Bone marrow (tissue), 2 donors: ENCODE measurements around the gene PTPRN2.
"Not testable (repeated sequence)": the region's sequence is repeated elsewhere in the genome, so short reads cannot be mapped to it uniquely, and the experiment has no call there.

Experiments
- DNase-seq, 2 donors: peaks; one replicate each; lab custom pipeline; 2025; lab: John Stamatoyannopoulos, UW

Gene PTPRN2

DNA sequence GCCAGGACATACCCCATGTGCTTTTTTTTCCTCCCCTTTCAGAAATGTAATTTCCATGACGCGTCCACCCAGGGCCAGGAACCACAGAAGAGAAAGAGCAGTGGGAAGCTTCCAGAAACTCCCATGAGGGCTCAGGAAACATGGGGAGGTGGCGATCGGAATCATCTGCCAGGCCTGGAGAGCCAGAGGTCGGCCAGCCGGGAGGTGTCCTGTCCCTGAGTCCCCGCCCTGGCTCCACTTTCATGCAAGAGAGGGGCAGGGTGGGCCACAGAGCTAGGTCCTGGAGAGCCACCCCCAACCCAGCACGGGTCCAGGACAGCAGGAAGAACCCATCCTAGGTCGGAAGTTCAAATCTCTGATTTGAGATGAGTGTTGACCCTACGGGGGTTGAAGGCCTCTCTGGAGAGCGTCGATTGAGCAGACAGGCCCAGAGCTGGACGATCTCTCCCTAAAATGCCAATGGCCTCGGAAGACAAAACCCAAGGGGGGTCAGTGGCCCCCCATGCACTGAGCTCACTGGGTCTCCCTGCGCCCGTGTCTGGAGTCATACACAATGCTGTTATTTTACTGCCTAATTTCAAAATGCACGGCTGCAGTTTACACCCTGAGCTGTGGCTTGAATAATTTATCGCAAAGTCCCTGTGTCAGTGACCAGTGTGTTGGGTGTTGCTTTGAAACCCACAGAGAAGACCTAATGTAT, 594.1 kb downstream of the PTPRN2 start:
- no peak for DNase-seq

DNA sequence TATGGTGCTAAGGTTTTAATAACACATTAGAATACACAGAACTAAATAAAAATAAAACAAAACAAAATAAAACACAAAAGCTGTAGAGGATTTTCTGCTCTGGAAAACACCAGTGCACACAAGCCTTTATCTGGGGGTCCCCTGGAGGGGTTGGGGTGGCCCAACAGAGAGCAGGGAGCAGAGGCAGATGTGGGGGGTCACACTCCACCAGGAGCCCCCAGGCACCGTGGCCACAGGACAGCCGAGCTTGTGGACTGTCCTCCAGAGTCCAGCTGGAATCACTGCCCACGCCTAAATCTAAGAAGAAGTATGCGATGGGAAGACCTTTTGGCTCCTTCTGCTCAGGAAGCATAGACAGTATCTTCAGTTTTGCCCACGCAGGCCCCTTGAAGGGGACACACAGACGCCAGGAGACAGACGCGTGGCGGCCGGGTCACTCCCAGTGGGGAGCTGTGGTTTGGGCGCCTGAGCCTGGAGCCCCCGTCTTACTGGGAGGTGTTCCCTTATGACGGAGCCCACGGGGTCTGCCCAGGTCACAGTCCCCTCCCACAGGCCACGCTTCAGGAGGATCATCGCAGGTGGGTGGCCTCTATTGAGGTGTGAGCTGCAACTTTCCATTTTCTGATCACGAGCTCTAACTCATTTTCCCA, 595.0 kb downstream of the PTPRN2 start:
- no peak for DNase-seq

DNA sequence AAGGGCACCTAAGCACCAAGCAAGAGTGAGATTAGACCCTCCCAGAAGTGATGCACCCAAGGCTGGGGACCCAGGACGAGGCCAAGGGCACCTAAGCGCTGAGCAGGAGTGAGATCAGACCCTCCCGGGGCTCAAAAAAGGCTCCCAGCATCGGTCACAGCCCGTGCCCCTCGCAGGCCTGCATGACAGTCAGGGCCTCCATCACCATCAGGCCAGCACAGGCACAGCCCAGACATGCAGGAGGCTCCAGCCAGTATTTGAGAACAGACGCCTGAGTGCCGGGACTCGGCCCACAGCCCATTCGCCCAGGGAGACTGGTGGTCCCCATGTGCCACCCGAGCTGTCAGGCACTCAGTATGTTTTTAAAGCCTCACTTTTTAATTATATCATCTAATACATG, 595.9 kb downstream of the PTPRN2 start:
- no peak for DNase-seq

DNA sequence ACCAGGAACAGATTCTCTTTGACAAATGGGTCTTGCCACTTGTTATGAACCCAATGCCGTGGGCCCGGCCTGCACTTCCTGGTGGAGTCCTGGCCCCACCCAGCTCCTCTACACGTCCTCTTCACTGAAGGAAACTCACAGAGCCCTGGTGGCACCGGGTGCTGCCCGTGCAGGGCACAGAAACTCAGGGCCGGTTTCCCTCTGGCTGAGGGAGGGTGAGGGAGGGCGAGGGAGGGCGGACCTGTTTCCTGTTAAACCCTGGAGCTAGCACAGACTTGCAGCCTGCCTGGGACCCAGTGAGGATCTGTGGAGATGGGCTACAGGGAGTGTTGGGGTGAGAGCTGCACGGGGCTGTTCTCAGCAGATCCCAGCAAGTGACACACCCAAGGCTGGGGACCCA, 596.3 kb downstream of the PTPRN2 start:
- DNase-seq: no peak

DNA sequence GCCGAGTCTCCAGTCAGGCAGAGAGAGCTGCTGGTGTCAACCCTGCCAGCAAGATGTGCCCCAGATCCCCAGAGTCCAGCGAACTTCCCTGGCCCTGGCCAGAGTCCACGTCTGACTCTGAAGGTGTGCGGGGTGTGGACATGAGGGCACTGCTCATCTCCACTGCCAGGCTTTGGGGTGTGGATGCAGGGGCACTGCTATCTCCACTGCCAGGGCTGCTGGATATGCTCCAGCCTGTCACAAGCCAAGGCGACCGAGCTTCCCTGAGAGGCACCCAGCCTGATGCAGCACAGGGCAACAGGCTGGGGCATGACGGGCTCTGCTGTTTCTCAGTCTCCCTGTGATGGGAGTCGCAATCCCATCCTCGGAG, 596.8 kb downstream of the PTPRN2 start:
- no peak for DNase-seq

DNA sequence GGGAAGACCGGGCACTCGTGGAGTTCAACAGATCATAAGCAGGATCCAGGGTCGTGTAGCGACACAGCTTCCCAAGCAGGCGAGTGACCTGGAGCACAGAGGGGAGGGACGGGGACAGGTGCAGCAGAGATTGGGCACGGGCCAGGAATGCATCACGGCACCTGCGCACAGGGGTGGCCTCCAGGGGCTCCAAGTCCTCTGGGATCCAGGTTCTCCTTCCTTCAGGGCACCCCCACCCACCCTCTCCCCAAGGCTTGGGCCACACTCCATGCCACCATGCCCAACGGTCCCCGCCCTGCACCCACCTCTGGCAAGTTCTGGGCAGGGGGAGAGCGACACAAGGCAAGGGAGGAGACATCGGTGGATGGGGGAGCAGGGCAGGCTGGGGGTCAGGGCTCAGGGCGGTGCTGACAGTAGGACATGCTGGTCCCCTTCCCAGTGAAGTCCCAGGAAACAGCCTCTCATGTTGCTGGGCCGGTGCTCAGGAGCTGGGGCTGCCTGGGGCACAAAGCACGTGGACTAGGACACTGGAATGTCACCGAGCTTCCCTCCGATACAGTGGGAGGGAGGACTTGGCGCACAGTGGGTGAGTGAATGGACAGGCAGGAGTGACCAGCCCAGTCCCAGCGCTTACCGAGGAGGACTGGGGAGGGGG, 597.3 kb downstream of the PTPRN2 start:
- no peak for DNase-seq

DNA sequence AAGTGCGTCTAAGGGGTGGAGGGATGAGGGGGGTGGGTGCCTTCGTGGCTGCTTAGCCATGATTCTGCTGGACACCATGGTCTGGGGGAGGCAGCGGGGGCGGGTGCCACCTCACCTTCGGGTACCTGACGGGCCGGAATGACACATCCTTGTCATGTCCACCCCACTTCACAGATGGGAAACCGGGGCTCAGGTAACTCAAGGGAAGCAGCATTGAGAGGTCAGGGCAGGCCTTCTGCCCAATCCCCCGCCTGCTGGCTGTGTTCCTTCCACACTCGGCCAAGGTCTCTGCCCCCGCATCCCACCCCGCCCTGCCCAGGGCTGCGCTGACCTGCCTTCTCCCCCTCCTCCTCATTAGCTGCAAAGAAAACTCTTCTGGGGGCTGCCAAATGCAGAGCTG, 598.0 kb downstream of the PTPRN2 start:
- DNase-seq: no peak

DNA sequence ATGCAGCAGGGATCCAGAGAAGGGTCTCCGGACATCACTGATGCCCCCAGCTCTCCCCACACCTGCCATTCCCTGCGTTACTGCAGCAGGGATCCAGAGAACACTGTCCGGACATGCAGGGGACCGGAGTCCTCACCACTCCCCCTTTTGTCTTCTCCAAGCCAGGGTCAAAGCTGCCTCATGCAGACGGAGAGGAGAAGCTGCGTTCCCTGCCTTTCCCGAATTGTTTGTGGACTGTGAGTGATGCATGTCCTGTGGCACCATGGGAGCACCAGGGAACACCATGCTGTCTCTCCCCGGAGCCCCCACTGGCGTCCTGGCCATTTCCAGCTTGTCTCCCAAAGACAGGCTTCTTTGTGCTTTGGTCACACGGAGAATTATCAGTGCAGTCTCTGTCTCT, 599.7 kb downstream of the PTPRN2 start:
- no peak for DNase-seq

DNA sequence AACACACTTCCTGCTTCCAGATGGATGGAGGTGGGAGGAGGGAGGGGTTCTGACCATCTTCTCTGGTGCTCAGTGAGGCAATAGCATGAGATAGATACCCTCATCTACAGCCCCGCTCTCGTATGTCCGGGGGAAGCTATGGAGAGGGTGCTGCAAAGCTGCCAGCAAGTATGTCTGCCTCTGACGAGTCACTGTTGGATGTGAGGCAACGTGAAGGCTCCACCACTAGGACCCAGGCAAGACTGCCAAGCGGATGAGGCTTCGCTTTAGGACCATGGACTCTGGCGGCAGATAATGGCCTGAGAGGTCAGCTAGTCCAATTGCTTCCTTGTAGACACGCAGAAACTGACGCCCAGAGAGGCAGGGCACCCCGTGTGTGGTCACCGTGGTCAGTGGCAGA, 601.6 kb downstream of the PTPRN2 start:
- DNase-seq: no peak

DNA sequence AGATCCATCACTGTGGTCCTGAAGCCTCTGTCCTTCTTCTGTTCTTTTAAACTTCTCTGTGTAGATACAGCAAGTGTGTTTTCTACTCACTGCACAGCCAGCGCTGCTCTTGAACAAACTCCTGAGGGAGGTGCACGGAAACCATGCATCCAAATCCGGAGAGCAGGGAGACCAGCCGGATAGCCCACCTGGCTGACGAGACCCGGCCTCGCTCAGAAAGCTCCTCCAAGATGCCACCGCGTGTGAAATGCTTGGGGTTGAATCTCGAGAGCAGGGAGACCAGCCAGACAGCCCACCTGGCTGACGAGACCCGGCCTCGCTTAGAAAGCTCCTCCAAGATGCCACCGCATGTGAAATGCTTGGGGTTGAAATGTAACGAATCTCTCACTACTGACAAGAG, 602.0 kb downstream of the PTPRN2 start:
- DNase-seq: no peak

DNA sequence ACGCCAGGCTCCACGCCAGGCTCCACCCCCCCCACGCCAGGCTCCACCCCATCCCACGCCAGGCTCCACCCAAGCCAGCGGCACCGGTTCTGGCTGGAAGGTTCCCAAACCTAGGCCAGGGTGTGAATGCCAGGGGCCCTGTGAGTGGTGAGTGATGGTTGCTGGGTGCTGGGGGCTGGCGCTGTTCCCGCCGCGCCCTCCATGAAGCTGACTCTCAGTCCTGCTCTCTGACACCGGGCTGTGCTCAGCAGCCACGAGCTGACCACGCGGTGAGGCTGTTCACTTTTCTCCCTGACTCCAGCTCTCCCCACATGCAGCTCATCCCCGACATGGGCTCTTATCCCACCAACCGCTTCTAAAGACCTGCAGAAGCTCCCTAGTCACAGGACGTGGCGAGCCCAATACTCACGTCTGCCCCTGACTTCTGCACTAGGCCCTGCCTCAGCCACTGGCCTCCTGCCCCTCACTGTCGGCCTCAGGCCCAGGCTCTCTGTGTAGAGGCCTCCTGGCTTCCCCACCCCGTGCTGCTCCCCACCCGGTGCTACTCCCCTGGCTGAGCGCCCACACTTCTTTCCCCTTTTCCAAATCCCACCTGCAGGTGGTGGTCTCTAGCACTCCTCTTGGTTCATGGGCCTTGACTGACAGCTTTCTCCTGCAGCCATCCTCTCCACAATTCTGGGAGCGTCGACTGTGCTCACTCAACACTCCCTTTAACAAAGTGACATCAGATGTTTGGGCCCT, 603.0 kb downstream of the PTPRN2 start:
- no peak for DNase-seq

DNA sequence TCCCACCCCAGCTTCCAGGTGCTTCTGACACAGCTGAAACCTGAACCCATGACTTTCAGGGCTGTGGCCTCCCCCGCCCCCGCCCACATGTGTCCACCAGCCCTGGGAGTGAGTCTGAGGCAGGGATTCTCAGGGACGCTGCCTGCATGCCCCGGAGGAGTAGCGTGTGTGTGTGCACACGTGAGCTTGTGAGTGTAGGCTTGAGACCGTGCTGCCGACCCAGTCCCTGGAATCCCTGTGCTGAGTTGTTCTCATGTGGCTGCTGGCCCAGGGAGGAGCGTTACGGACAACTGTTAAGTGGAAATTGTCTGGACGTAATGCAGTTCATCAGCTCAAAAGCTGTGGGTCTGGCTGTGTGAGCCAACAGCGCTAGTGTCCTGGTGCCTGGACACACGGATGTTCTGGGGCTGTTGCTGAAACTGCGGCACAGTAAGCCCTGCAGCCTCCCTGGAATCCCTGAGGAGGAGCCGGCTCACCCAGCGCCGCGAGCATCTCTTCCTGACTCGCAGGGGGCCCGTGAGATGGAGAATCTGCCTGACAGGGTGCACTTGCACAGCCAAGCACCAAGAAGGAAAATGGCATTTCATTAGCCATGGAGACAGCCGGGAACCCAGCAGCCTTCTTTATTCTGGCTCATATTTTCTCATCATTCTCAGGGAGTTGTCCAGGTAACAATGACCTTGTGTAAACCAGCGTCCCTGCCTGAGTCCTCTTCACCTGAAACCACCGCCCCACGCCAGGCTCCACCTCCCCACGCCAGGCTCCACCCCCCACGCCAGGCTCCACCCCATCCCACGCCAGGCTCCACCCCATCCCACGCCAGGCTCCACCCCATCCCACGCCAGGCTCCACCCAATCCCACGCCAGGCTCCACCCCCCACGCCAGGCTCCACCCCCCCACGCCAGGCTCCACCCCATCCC, 603.9 kb downstream of the PTPRN2 start:
- no peak for DNase-seq

DNA sequence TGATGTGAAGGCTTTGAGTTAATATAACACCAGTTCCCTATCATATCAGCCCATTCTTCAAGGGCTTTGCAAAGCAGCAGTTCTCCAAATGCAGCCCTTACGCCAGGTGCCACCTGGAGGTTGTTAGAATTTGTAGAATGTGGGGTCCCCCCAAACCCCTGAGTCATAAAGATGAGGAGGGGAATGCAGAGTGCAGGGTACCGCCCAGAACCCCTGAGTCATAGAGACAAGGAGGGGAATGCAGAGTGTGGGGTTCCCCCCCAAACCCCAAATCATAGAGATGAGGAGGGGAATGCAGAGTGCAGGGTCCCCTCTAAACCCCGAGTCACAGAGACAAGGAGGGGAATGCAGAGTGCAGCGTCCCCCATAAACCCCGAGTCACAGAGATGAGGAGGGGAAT, 605.8 kb downstream of the PTPRN2 start:
- DNase-seq: no peak

DNA sequence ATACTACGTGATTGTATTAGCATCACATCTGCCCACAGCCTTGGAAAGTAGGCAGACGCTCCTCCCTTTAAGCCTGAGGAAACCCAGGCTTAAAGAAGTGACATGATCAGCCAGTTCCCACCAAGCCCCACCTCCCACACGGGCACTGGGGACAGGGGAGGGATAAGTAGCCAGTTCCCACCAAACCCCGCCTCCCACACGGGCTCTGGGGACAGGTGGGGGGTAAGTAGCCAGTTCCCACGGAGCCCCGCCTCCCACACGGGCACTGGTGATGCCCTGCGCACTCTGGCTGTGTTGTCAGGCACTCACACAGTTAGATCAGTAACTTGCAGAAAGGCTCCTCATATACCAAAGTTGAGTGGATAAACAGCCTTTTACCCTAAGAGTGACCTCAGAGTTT, 606.8 kb downstream of the PTPRN2 start:
- DNase-seq: no peak

DNA sequence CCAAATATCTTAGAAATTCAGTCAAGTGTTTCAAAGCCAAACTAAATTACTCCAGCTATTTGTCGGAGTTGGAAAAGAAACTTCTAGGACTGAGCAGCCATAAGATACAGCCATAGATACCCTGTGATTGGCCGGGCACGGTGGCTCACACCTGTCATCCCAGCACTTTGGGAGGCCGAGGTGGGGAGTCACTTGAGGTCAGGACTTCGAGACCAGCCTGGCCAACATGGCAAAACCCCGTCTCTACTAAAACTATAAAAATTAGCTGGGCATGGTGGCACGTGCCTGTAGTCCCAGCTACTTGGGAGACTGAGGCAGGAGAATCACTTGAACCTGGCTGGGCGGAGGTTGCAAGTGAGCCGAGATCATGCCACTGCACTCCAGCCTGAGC, 607.3 kb downstream of the PTPRN2 start:
- DNase-seq: not testable (repeated sequence)

DNA sequence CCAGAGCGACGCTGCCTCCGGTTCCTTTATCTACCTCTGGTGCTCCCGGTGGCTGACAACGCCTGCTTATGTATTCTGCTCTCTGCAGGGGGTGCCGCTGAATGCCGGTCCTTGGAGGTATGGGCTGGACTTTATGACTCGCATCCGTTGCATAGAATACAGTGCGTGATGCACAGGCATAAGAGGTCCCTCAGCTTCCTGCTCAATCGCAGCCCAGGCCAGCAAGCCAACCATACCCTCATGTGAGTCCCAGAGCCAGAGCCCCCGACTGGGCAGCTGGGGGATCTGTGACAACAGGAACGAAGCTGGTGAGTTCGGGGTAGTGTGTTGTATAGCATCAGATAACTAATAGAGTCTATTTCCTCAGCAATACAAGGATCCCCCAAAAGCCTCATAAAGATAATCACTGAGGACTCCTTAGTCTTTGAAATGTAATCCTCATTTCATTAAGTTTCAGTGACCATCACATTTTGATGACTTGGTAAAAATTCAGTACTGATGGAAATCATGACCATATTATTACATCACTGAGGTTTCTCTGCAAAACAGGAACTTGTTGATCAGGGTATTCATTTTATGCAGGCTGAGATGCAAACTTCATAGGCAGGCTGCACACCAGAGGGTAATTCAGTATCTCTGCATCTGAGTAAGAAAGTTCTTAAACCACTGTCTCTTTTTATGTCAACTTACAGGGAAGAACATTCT, 607.8 kb downstream of the PTPRN2 start:
- no peak for DNase-seq

DNA sequence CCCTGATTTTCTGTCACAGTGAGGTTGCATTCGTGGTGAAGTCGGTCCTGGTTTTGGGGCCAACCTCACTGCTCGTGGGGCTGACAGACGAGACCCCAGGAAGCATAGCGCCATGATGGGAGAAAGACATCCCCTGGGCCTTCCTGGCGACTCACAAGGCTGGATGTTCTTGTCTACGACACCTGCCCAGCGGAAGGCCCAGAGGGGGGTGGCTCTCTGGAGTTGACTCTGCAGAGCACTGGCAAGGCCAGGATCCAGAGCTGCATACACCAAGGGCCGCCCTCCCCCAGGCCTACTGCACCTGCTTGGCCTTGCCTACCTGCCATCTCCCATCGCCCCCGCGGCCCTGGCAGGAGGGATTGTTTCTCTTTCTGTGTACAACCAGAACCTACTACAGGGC, 608.9 kb downstream of the PTPRN2 start:
- DNase-seq: no peak

DNA sequence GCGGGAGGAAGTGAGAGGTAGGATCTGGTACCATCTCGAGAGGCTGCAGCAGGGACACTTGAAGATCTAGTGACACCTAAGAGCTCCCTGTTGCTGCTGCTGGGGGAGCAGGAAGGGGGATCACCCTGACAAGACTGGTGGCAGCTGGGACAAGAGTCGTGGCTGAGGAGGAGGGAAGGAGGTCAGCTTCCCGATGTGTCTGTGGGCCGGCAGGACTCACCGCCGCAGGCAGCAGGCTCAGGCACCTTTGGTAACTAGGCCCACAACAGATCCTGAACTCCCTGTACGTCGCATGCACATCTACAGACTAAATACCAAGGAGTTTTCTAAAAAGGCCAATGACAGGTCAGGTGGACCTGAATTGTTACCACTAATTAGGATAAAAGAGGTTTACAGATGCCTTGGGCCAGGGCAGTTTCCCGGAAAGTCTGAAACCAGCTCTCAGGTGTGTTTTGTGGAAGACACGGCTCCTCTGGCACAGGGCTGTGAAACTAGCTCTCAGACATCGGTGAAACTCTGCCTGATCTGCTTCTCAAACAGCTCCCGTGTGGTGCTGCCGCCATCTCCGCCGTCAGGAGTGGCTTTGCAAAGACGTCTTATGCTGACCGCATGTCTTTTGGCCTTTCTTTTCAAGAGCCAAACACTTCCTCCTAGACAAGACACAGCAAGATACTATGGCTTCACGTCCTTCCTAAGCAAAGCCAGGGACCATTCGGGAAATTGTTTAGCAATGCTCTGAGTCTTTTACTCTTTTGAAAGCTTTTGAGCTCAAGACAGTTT, 609.7 kb downstream of the PTPRN2 start:
- DNase-seq: no peak

DNA sequence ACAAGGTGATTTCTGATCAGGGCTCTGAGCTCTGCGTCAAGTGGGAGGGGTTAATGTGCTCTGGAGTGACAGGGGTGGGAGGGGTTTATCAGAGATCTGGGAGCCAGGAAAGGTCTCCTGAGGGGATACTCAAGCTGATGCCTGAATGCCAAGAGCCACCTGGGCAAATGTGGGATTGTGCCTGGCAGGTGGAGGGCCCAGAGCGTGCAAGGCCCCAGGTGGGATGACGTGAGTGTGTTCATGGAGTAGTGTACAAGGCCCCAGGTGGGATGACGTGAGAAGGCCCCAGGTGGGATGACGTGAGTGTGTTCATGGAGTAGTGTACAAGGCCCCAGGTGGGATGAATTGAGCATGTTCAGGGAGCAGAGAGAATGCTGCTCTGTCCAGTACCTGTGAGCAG, 610.3 kb downstream of the PTPRN2 start:
- no peak for DNase-seq

DNA sequence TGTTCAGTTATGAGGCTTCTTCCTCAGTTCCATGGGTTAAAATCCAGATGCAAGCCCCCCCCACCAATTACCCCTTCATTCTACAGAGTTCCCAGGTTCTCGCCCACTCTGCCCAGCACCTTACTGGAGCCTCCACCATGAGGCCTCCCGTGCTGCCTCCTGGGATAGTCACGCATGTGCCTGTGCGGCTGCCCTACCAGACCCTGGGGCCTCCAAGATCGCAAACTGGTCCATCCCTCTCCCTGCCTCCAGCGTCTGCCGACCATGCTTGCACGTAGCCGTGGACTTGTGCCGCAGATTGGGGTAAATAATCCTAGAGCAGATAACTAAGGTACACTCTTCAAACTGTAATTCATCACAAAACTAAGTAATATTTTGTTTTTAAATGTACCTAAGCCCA, 611.2 kb downstream of the PTPRN2 start:
- DNase-seq: no peak
